Activated T-cell treated with anti-CD3 and anti-CD28 coated beads, Interleukin-2, amount 50 U/mL, for 72 hours (primary cell): ENCODE measurements around the gene CTNNA1. TPM values are rescaled to one million over a fixed set of nuclear protein-coding genes. Genes with fewer than 3 reads are reported as not detected.
A peak's percentile ranks its signal among the peaks of the same experiment; 100 is the strongest.
"Not testable (repeated sequence)": the region's sequence is repeated elsewhere in the genome, so short reads cannot be mapped to it uniquely, and the experiment has no call there.

Experiments used
- ATAC-seq, 2 donors: fragments of 150-1000 bp; cut with Tn5 transposase; replicated peaks in 1 of 2; 2 replicates each; pipeline ENCODE4 v1.10.0; 2021; ENCODE audit warnings: moderate library complexity in 2 of 2, mild to moderate bottlenecking in 1 of 2
- DNase-seq, 2 donors: peaks; one replicate each; pipeline ENCODE4 v3.0.0; 2021 to 2022; ENCODE audit warnings: mixed read lengths in 1 of 2
- H3K27ac Mint-ChIP-seq: one replicate; pipeline ENCODE4 v1.8.0; 2022; ENCODE audit warnings: mild to moderate bottlenecking, moderate library complexity, mixed read lengths
- H3K27me3 Mint-ChIP-seq: one replicate; pipeline ENCODE4 v1.8.0; 2022; ENCODE audit warnings: low read depth, mixed read lengths
- H3K36me3 Mint-ChIP-seq, 2 donors: one replicate each; pipeline ENCODE4 v1.8.0; 2022; ENCODE audit warnings: mixed read lengths in 2 of 2, mild to moderate bottlenecking in 1 of 2; ENCODE audit not compliant: insufficient read depth in 2 of 2
- H3K4me1 Mint-ChIP-seq: one replicate; pipeline ENCODE4 v1.8.0; 2022; ENCODE audit warnings: low read depth, mixed read lengths
- H3K4me3 Mint-ChIP-seq, 2 donors: one replicate each; pipeline ENCODE4 v1.8.0; 2022; ENCODE audit warnings: mild to moderate bottlenecking in 2 of 2, mixed read lengths in 2 of 2, moderate library complexity in 2 of 2
- H3K9me3 Mint-ChIP-seq, 2 donors: one replicate each; pipeline ENCODE4 v1.8.0; 2022; ENCODE audit warnings: mixed read lengths in 2 of 2
- total RNA-seq, 2 donors: library from RNA; stranded (reverse); gene quantifications; one replicate each; pipeline ENCODE4 v1.2.3, GENCODE V29; 2022

The CTNNA1 gene
- total RNA-seq, 2 donors from 2014 or later = 62.3 to 73.0 TPM

DNA sequence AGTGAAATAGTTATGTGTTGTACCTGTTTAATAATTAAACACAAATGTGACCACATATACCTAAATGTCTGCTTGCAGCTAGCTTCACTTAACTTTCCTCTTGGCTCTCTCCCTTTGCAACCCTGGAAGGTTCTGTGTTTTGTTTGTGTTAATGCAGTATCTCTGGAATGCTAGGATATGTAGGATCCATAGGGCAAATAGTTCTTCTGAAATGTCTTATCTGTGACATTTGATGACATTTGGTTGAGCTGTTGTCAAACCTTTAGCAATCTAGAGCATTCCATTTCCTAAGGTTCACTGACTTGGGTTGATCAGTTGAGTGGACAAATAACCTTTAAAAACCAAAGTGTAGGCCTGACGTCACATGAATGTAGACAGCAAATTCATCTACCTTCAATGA lies 21.8 kb downstream of the CTNNA1 start:
- Mint-ChIP-seq H3K9me3 (no peaks in the 10 kb centered on the region), H3K27ac (no peak overlapping the region), H3K36me3 (peaks cover 0 to 2% of the 10 kb centered on the region in 2 donors), H3K4me3 (no peak overlapping the region), H3K27me3 (no peaks in the 10 kb centered on the region), H3K4me1 (no peaks in the 10 kb centered on the region)
- ATAC-seq (no peak), DNase-seq (no peak)

DNA sequence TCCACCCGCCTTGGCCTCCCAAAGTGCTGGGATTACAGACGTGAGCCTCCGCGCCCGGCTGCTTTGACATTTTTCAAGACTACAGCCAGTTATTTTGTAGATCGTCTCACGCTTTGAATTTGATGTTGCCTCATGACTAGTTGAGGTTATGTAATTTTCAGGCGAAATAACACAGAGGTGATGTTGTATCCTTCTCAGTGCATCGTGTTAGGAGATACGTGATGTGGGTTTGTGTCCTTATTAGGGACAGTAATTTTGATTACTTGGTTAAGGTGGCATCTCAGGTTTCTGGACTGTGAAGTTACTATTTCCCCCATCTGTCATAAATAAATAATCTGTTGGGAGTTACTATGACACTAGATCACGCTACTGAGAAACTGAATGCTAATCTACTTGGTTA lies 25.0 kb downstream of the CTNNA1 start:
- Mint-ChIP-seq H3K4me1 (no peaks in the 10 kb centered on the region), H3K36me3 (peaks cover 0 to 2% of the 10 kb centered on the region in 2 donors), H3K27me3 (no peaks in the 10 kb centered on the region), H3K4me3 (no peak overlapping the region), H3K9me3 (no peaks in the 10 kb centered on the region), H3K27ac (no peak overlapping the region)
- ATAC-seq (no peak), DNase-seq (no peak)

GRCh38 chr5:138783976-138784375 lies 30.8 kb downstream of the CTNNA1 start:
- Mint-ChIP-seq H3K4me3 (no peak overlapping the region), H3K27ac (no peak overlapping the region), H3K9me3 (no peaks in the 10 kb centered on the region), H3K36me3 (no peaks in the 10 kb centered on the region), H3K4me1 (no peaks in the 10 kb centered on the region), H3K27me3 (peaks cover 22% of the 10 kb centered on the region)
- no peak for ATAC-seq
- DNase-seq = no peak

- Mint-ChIP-seq H3K9me3 (no peaks in the 10 kb centered on the region), H3K4me3 (no peak overlapping the region), H3K27me3 (peaks cover 28% of the 10 kb centered on the region), H3K27ac (no peak overlapping the region), H3K36me3 (no peaks in the 10 kb centered on the region), H3K4me1 (peaks cover 3% of the 10 kb centered on the region)
- DNase-seq (no peak), ATAC-seq (no peak)
Measured at GRCh38 chr5:138784590-138784989, 31.4 kb downstream of the CTNNA1 start.

DNA sequence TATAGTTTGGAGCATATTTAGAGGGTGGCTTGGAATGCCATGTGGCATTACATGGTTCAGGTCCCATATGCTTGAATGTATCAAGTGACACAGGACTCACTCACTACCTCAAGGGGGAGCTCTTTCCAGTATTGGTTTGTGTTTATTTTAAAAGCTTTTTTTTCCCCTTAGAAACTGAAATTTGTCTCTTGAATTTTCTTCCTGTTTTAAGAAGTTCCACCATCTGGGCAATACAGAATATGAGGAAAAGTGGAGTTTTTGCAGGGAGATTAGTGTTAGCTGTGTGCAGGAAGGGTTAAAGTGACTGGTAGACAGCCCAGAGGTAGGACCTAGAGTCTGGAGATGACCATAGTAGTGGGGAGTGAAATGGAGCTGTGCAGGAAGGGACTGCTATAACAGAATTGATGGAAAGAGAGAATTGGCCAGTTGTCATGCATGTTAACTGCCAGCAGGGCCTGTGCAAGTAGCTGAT lies 36.6 kb downstream of the CTNNA1 start:
- Mint-ChIP-seq H3K4me3 (no peak overlapping the region), H3K9me3 (no peaks in the 10 kb centered on the region), H3K4me1 (peaks cover 31% of the 10 kb centered on the region), H3K27me3 (peaks cover 54% of the 10 kb centered on the region), H3K27ac (no peak overlapping the region), H3K36me3 (no peaks in the 10 kb centered on the region)
- ATAC-seq (peak in 1 of 2 donors; percentile 47), DNase-seq (peak; percentile 4 to 11)

DNA sequence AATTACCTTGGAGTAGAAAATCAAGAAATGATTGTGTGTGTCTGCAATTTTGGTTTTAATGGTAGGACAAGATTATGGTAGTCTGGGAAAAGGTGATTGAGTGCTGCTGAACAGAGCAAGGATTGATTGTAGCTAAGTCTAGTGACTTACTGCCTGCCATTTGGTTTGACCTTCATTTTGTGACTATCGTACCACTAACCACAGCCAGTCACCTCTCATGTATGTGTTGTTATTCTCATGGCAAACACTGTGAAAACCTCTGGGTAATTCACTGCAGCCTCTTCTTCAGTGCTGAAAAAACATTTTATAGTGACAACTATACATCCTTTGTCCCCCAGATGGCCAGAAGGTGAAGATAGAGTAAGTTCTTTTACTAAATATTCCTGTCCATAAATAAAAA lies 37.5 kb downstream of the CTNNA1 start:
- H3K36me3 Mint-ChIP-seq = no peaks in the 10 kb centered on the region

DNA sequence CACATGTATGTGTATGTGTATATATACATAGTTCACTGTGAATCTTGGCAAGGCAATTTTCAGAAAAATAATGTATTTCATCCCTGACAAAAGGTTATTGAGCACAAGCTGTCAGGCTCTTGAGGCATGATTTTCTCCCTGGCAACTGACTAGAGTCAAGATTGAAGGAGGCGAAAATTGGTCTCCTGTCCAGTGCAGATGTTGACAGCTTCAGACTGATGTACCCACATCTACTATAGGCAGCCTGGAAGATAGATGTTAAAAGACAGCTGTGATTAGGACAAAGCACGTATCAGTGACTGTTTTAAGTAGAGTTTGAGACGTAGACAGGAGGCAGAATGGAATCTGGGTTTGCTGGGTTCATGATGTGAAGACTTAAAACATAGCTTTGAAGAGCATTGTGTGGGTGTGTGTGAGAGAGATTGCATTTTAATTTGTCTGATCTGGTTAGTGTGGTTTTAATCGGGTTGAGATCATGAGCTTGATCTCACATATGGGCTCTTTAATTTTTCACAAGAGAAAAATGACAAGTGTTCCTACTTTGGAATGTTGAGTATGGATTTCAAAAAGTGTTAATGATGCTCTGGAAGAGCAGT lies 39.1 kb downstream of the CTNNA1 start:
- H3K36me3 Mint-ChIP-seq = no peaks in the 10 kb centered on the region
- H3K4me1 Mint-ChIP-seq = peaks cover 31% of the 10 kb centered on the region
- H3K4me3 Mint-ChIP-seq = no peak overlapping the region
- DNase-seq (no peak), ATAC-seq (peak; percentile 25 to 34)
- no peaks in the 10 kb centered on the region for H3K9me3 Mint-ChIP-seq
- H3K27me3 Mint-ChIP-seq = peaks cover 60% of the 10 kb centered on the region
- no peak overlapping the region for H3K27ac Mint-ChIP-seq

More for the DNA sequence above, 37.5 kb downstream of the CTNNA1 start:
- ATAC-seq (peak; percentile 58 to 60), DNase-seq (no peak)
- Mint-ChIP-seq H3K4me3 (no peak overlapping the region), H3K27ac (no peak overlapping the region), H3K9me3 (no peaks in the 10 kb centered on the region), H3K27me3 (peaks cover 53% of the 10 kb centered on the region), H3K4me1 (peaks cover 31% of the 10 kb centered on the region)

GRCh38 chr5:138793575-138793974 lies 40.4 kb downstream of the CTNNA1 start:
- peaks cover 31% of the 10 kb centered on the region for H3K4me1 Mint-ChIP-seq
- peaks cover 60% of the 10 kb centered on the region for H3K27me3 Mint-ChIP-seq
- H3K36me3 Mint-ChIP-seq = no peaks in the 10 kb centered on the region
- no peak overlapping the region for H3K27ac Mint-ChIP-seq
- DNase-seq = no peak
- H3K4me3 Mint-ChIP-seq = no peak overlapping the region
- ATAC-seq = no peak
- H3K9me3 Mint-ChIP-seq = no peaks in the 10 kb centered on the region

DNA sequence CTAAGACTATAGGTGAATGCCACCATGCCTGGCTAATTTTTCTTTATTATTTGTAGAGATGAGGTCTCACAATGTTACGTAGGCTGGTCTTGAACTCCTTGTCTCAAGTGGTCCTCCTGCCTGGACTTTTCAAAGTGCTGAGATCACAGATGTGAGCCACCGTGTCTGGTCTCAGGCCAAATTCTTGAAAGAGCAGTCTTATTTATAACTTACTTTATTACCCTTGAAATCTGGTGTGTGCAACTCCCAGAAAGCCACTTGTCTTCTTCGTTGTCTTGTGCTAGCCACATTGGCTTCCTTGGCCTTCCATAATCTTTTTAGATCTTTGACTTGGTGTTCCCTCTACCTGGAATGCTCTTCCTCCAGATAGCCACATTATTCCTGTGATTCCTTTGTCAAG lies 50.1 kb downstream of the CTNNA1 start:
- peaks cover 5% of the 10 kb centered on the region for H3K4me1 Mint-ChIP-seq
- H3K9me3 Mint-ChIP-seq = peaks cover 0 to 2% of the 10 kb centered on the region in 2 donors
- H3K36me3 Mint-ChIP-seq = peaks cover 0 to 8% of the 10 kb centered on the region in 2 donors
- no peak overlapping the region for H3K27ac Mint-ChIP-seq
- DNase-seq (no peak), ATAC-seq (no peak)
- no peak overlapping the region for H3K4me3 Mint-ChIP-seq
- H3K27me3 Mint-ChIP-seq = peaks cover 24% of the 10 kb centered on the region

DNA sequence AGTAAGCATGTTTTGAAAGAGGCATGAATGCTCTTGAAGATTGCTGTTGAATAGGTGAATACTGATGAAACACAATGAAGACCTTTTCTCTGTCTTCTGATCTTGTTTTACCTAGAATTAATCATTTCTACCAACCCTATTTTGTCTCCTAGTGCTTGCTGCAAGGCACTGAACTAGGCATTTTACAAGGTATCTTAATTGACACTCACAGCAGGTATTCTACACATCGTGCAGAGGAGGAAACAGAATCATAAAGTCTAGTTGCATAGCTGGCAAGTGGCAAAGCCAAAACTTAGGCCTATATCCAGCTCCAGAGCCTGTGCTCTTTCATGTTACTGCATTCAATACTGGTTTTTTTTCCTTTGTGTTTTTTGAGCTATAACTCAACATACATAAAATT lies 50.7 kb downstream of the CTNNA1 start:
- DNase-seq (no peak), ATAC-seq (no peak)
- H3K9me3 Mint-ChIP-seq = peaks cover 0 to 2% of the 10 kb centered on the region in 2 donors
- H3K36me3 Mint-ChIP-seq = peaks cover 0 to 8% of the 10 kb centered on the region in 2 donors
- peaks cover 5% of the 10 kb centered on the region for H3K4me1 Mint-ChIP-seq
- H3K4me3 Mint-ChIP-seq = no peak overlapping the region
- no peak overlapping the region for H3K27ac Mint-ChIP-seq
- H3K27me3 Mint-ChIP-seq = peaks cover 19% of the 10 kb centered on the region

DNA sequence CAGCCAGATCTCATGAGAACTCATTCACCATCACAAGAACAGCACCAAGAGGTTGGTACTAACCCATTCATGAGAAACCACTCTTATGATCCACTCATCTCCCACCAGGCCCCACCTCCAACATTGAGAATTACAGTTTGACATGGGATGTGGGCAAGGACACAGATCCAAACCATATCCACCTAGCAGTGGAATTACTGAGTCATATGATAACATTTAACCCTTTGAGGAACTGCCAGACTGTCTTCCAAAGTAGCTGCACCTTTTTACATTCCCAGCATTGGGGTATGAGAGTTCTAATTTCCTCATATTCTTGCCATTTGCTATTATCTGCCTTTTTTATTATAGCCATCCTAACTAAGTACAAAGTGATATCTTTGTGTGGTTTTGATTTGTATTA lies 51.9 kb downstream of the CTNNA1 start:
- ATAC-seq (no peak), DNase-seq (no peak)
- H3K27ac Mint-ChIP-seq = no peak overlapping the region
- peaks cover 0 to 1% of the 10 kb centered on the region in 2 donors for H3K9me3 Mint-ChIP-seq
- H3K4me1 Mint-ChIP-seq = peaks cover 5% of the 10 kb centered on the region
- peaks cover 0 to 6% of the 10 kb centered on the region in 2 donors for H3K36me3 Mint-ChIP-seq
- H3K4me3 Mint-ChIP-seq = no peak overlapping the region
- H3K27me3 Mint-ChIP-seq = peaks cover 10% of the 10 kb centered on the region

DNA sequence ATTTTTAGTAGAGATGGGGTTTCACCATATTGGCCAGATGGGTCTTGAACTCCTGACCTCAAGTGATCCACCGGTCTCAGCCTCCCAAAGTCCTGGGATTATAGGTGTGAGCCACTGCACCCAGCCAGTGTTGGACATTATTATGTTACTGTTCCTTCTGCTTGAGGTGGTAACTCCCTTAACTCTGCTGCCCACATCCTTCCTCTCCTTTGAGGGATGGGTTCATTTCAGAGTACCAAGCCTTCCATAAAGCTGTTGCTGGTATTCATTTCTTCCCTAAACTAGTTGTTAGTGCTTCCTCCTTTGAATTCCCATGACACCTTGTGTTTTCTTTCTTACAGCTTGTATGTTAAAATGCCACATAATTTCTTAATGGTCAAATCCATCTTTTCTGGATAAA lies 54.0 kb downstream of the CTNNA1 start:
- H3K27ac Mint-ChIP-seq = no peak overlapping the region
- H3K27me3 Mint-ChIP-seq = no peaks in the 10 kb centered on the region
- H3K36me3 Mint-ChIP-seq = peaks cover 0 to 7% of the 10 kb centered on the region in 2 donors
- DNase-seq = no peak
- peaks cover 5% of the 10 kb centered on the region for H3K4me1 Mint-ChIP-seq
- no peaks in the 10 kb centered on the region for H3K9me3 Mint-ChIP-seq
- ATAC-seq = no peak
- H3K4me3 Mint-ChIP-seq = no peak overlapping the region

DNA sequence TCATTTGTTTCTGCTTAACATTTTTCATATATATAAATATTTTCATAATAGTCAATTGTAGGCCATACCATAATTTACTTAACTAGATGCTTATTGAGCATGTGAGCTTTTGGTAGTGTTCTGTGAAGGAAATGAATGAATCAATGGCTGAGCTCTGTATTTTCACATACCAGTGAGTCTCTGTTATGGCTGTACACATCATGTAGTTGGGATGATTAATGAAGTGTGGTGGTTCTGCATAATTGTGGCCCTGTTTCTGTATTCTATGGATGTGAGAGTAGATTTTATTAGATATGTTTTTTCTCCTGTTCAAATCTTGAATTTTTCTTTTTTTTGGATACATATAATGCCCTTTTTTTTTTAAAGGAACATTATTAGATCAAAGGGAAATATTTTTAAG lies 56.2 kb downstream of the CTNNA1 start:
- no peak overlapping the region for H3K27ac Mint-ChIP-seq
- H3K4me3 Mint-ChIP-seq = no peak overlapping the region
- no peaks in the 10 kb centered on the region for H3K9me3 Mint-ChIP-seq
- H3K27me3 Mint-ChIP-seq = no peaks in the 10 kb centered on the region
- H3K36me3 Mint-ChIP-seq = peaks cover 0 to 7% of the 10 kb centered on the region in 2 donors
- DNase-seq (no peak), ATAC-seq (no peak)
- peaks cover 5% of the 10 kb centered on the region for H3K4me1 Mint-ChIP-seq

- H3K27me3 Mint-ChIP-seq, DNase-seq, H3K4me3 Mint-ChIP-seq, H3K9me3 Mint-ChIP-seq, H3K36me3 Mint-ChIP-seq, H3K4me1 Mint-ChIP-seq, ATAC-seq, H3K27ac Mint-ChIP-seq: not testable (repeated sequence)
Measured at GRCh38 chr5:138810861-138811260, 57.6 kb downstream of the CTNNA1 start.
